Endodermal cell (in vitro differentiated cells): ENCODE data around the gene CORO7. TPM values are rescaled to one million over a fixed set of nuclear protein-coding genes. Genes with fewer than 3 reads are reported as not detected.

Source experiments
- DNase-seq: peaks from one replicate; pipeline ENCODE4 v3.0.0-alpha.2; 2017
- H3K27ac ChIP-seq: 2 replicates; pipeline ENCODE4 v1.5.1; 2013; ENCODE audit warnings: mild to moderate bottlenecking, low read depth, low read length, moderate library complexity
- H3K27me3 ChIP-seq: 2 replicates; pipeline ENCODE4 v1.6.1; 2013; ENCODE audit warnings: mild to moderate bottlenecking, low read length, moderate library complexity; ENCODE audit not compliant: insufficient read depth, control insufficient read depth, poor library complexity, severe bottlenecking
- H3K36me3 ChIP-seq: 2 replicates; pipeline ENCODE4 v1.7.0; 2013; ENCODE audit warnings: mild to moderate bottlenecking, low read length, moderate library complexity; ENCODE audit not compliant: control insufficient read depth, insufficient read depth
- H3K4me1 ChIP-seq: one replicate; pipeline ENCODE4 v1.7.0; 2013; ENCODE audit warnings: low read length; ENCODE audit not compliant: control insufficient read depth, insufficient read depth
- H3K4me3 ChIP-seq: 2 replicates; pipeline ENCODE4 v1.5.1; 2013; ENCODE audit warnings: mild to moderate bottlenecking, low read length, moderate library complexity
- H3K9ac ChIP-seq: 2 replicates; pipeline ENCODE4 v1.6.1; 2013; ENCODE audit warnings: mild to moderate bottlenecking, low read length, moderate library complexity; ENCODE audit not compliant: poor library complexity, severe bottlenecking; ENCODE audit errors: extremely low read depth
- H3K9me3 ChIP-seq: 2 replicates; pipeline ENCODE4 v1.6.1; 2013; ENCODE audit warnings: mild to moderate bottlenecking, low read length, moderate library complexity; ENCODE audit not compliant: control insufficient read depth
- H3K27ac Mint-ChIP-seq: 2 replicates; pipeline ENCODE4 v1.8.0; 2020; ENCODE audit warnings: mixed read lengths
- H3K27me3 Mint-ChIP-seq: 2 replicates; pipeline ENCODE4 v1.8.0; 2021; ENCODE audit warnings: mild to moderate bottlenecking, mixed read lengths; ENCODE audit not compliant: insufficient read depth
- H3K36me3 Mint-ChIP-seq: 2 replicates; pipeline ENCODE4 v1.8.0; 2020; ENCODE audit warnings: low read depth, mixed read lengths
- H3K4me1 Mint-ChIP-seq: 2 replicates; pipeline ENCODE4 v1.8.0; 2020; ENCODE audit warnings: mixed read lengths
- H3K4me3 Mint-ChIP-seq: 2 replicates; pipeline ENCODE4 v1.8.0; 2020; ENCODE audit warnings: mild to moderate bottlenecking, moderate library complexity, mixed read lengths
- H3K9me3 Mint-ChIP-seq: 2 replicates; pipeline ENCODE4 v1.8.0; 2020; ENCODE audit warnings: mild to moderate bottlenecking, mixed read lengths
- WGBS, 2 experiments: methylation state at CpG; one replicate each; pipeline versions ENCODE4 v1.1.5 to v1.1.7; 2013; ENCODE audit warnings: missing lambda C conversion rate in 2 of 2, mixed read lengths in 1 of 2; ENCODE audit not compliant: insufficient coverage in 1 of 2, insufficient read length in 1 of 2; 5-methylcytosine and 5-hydroxymethylcytosine counted together
- total RNA-seq, 2 donors: library from RNA; stranded (reverse); fragmentation: NEBNext Ultra II Directional in 1 of 2; extraction: Animal tissue kit (Norgen Biotek cat#: 25700) in 1 of 2; gene quantifications; 2 replicates in 1 of 2; 3 replicates in 1 of 2; pipeline ENCODE4 v1.2.1, GENCODE V29; 2021
- TF ChIP-seq, protein P1 (sequence below): fragments of 200-600 bp; sonication (generic); conservative IDR thresholded peaks from 2 replicates; pipeline ENCODE4 v1.5.0; 2021; ENCODE audit warnings: antibody characterized with exemption, mild to moderate bottlenecking

Gene CORO7
- total RNA-seq, 2 donors from 2014 or later, result 32.5 to 37.5 TPM

DNA sequence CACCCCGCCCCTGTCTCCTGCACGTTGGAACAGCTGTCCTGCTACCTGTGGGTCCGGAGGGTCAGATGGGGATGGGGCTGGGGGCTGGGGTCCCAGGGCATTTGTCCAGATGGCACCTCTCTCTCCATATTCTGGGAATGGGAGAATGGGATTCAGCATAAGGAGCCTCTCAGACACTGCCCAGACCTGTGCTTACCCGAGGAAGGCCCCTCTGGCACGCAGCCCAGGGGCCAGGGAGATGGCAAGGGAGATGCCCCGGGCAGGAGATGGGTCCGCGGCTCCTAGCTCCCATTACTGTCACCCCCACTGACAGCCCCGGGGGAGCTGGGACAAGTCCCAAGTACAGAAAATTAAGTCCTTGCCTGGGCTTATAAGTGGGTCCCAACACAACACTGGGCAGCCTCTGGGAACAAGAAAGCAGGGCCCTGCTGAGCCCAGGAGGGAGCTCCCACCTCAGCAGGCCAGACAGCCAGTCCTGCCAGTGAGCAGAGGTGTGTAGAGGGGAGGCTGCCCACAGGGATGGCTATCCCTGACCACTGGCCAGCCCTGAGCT is 43.0 kb downstream of the CORO7 start:
- Mint-ChIP-seq H3K27ac (no peak overlapping the region), H3K4me3 (peak overlapping the region; percentile 71), H3K9me3 (no peaks in the 10 kb centered on the region), H3K4me1 (peaks cover 31% of the 10 kb centered on the region), H3K27me3 (no peaks in the 10 kb centered on the region), H3K36me3 (no peaks in the 10 kb centered on the region)
- TF ChIP-seq, protein P1, sequence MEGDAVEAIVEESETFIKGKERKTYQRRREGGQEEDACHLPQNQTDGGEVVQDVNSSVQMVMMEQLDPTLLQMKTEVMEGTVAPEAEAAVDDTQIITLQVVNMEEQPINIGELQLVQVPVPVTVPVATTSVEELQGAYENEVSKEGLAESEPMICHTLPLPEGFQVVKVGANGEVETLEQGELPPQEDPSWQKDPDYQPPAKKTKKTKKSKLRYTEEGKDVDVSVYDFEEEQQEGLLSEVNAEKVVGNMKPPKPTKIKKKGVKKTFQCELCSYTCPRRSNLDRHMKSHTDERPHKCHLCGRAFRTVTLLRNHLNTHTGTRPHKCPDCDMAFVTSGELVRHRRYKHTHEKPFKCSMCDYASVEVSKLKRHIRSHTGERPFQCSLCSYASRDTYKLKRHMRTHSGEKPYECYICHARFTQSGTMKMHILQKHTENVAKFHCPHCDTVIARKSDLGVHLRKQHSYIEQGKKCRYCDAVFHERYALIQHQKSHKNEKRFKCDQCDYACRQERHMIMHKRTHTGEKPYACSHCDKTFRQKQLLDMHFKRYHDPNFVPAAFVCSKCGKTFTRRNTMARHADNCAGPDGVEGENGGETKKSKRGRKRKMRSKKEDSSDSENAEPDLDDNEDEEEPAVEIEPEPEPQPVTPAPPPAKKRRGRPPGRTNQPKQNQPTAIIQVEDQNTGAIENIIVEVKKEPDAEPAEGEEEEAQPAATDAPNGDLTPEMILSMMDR, result no peak
- Histone ChIP-seq H3K9me3 (no peaks in the 10 kb centered on the region), H3K27ac (peak overlapping the region; percentile 53), H3K27me3 (no peaks in the 10 kb centered on the region), H3K4me3 (peak overlapping the region; percentile 82), H3K4me1 (peaks cover 36% of the 10 kb centered on the region), H3K36me3 (no peaks in the 10 kb centered on the region), H3K9ac (peak overlapping the region; percentile 8)
- WGBS, 2 experiments, result 29 to 64% methylated on average over 1 to 9 of the region's 9 CpGs
- DNase-seq, result no peak

DNA sequence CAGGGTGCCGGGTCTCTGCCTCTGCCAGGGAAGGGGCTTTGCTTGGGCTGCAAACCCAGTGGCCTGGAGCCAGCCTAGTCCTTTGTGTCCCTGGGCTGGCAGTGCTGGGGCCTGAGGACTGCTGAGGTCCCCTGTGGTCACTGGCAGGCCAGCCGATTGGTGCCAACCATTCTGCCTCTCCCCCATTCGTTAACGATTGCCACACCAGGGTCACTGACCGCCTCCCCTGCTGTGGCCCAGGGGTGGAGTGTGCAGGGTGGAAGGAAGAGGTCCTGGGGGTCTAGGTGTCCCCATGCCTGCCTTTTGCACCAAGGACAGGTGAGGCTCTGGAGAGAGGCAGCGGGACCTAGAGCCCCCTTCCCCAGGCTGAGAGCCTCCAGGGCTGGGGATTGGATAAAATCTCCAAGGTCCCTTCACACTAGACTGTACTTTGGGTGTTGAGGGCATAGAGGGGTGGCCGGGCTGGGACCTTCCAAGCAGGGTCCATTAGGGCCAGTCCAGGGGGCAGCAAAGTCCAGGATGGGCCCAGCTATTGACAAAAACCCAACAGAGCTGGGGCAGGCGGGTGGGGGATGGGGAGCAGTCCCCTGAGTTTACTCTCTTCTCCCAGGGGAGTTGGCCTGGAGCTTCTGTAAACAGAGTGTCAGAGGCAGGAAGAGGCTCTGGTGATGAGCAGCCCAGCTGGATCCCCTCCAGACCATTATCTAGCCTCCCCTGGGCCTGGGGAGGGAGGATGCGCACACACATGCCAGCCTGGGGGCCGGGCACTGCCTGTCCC is 43.6 kb downstream of the CORO7 start:
- peak overlapping the region; percentile 64 for H3K9ac ChIP-seq

DNA sequence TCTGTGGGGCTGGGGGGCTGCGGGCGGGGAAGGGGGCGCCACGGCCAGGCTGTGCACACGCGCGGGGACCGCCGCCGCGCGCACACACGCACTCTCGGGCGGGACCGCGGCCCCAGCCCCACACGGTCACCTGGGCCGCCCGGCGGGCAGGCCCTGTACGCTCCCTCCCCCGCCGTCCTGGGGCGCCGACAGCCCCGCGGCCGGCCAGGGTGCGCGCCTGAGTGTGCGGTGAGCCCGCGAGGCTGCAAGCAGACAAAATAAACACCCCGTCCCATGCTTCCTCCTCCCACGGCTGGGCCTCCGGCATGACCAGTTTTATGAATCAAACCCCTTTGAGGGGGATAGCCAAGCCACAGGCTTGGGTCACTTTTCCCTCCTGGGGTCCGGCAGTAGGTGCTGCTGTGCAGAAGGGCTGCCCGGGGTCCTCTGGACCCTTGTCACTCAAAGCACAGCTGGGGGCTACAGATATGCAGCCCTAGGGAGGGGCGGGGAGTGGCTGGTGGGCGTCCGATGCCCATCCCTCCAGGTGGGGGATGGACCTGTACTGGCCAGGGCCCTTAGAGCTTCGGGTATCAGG is 44.3 kb downstream of the CORO7 start:
- H3K4me3 Mint-ChIP-seq, result peak overlapping the region; percentile 71
- H3K36me3 Mint-ChIP-seq, result no peaks in the 10 kb centered on the region
- H3K27ac ChIP-seq, result no peak overlapping the region
- H3K4me1 Mint-ChIP-seq, result peaks cover 24% of the 10 kb centered on the region
- 5% methylated on average over 16 to 43 of the region's 43 CpGs for WGBS, 2 experiments
- no peak for DNase-seq
- no peaks in the 10 kb centered on the region for H3K9me3 Mint-ChIP-seq
- peak overlapping the region; percentile 82 for H3K4me3 ChIP-seq
- no peaks in the 10 kb centered on the region for H3K9me3 ChIP-seq
- no peak overlapping the region for H3K27ac Mint-ChIP-seq
- no peaks in the 10 kb centered on the region for H3K27me3 ChIP-seq
- H3K36me3 ChIP-seq, result no peaks in the 10 kb centered on the region
- peak overlapping the region; percentile 64 for H3K9ac ChIP-seq
- TF ChIP-seq, protein P1, result no peak
- no peaks in the 10 kb centered on the region for H3K27me3 Mint-ChIP-seq
- H3K4me1 ChIP-seq, result peaks cover 31% of the 10 kb centered on the region

More for the DNA sequence above, 43.6 kb downstream of the CORO7 start:
- TF ChIP-seq, protein P1, result no peak
- peaks cover 36% of the 10 kb centered on the region for H3K4me1 ChIP-seq
- Mint-ChIP-seq H3K4me1 (peaks cover 28% of the 10 kb centered on the region), H3K4me3 (peak overlapping the region; percentile 71), H3K27me3 (no peaks in the 10 kb centered on the region), H3K36me3 (no peaks in the 10 kb centered on the region), H3K9me3 (no peaks in the 10 kb centered on the region), H3K27ac (peak overlapping the region; percentile 48)
- no peaks in the 10 kb centered on the region for H3K36me3 ChIP-seq
- H3K4me3 ChIP-seq, result peak overlapping the region; percentile 82
- H3K27me3 ChIP-seq, result no peaks in the 10 kb centered on the region
- H3K27ac ChIP-seq, result no peak overlapping the region
- no peaks in the 10 kb centered on the region for H3K9me3 ChIP-seq
- peak; percentile 75 for DNase-seq
- 64 to 73% methylated on average over 2 to 10 of the region's 10 CpGs for WGBS, 2 experiments
